HG03460 (cell line): ENCODE results near the gene GPATCH4.
"Not testable (repeated sequence)": the region's sequence is repeated elsewhere in the genome, so short reads cannot be mapped to it uniquely, and the experiment has no call there.

ENCODE experiments used
- ATAC-seq: cut with Tn5 transposase; IDR thresholded peaks from one replicate; pipeline ENCODE4 v1.9.1; 2021; ENCODE audit not compliant: unreplicated experiment

Gene GPATCH4

GRCh38 chr1:156598731-156599432 is 2.4 kb downstream of the GPATCH4 start:
- ATAC-seq = no peak

- ATAC-seq = no peak
Observed at GRCh38 chr1:156598125-156598524, 3.2 kb downstream of the GPATCH4 start.

GRCh38 chr1:156596426-156596825 is 4.9 kb downstream of the GPATCH4 start:
- no peak for ATAC-seq

- ATAC-seq = no peak
Observed at GRCh38 chr1:156595016-156595415, 6.3 kb downstream of the GPATCH4 start.

GRCh38 chr1:156594190-156594589 is 7.1 kb downstream of the GPATCH4 start:
- ATAC-seq = no peak

GRCh38 chr1:156593661-156593989 is 7.7 kb downstream of the GPATCH4 start:
- ATAC-seq = no peak

GRCh38 chr1:156592910-156593660 is 8.2 kb downstream of the GPATCH4 start:
- no peak for ATAC-seq

- no peak for ATAC-seq
Observed at GRCh38 chr1:156592158-156592909, 8.9 kb downstream of the GPATCH4 start.

GRCh38 chr1:156591432-156592157 is 9.7 kb downstream of the GPATCH4 start, which contains the start of gene NAXE:
Gene NAXE (plus strand): TSS chr1:156591776. CDS start chr1:156591805, 29 bp downstream.
- ATAC-seq = peak; percentile 85

- ATAC-seq = no peak
Observed at GRCh38 chr1:156591181-156591431, 10.2 kb downstream of the GPATCH4 start.

- no peak for ATAC-seq
Observed at GRCh38 chr1:156590326-156591180, 10.7 kb downstream of the GPATCH4 start.

GRCh38 chr1:156589546-156589945 is 11.7 kb downstream of the GPATCH4 start:
- no peak for ATAC-seq

GRCh38 chr1:156587927-156588326 is 13.4 kb downstream of the GPATCH4 start:
- not testable (repeated sequence) for ATAC-seq

- ATAC-seq = no peak
Observed at GRCh38 chr1:156586892-156587477, 14.3 kb downstream of the GPATCH4 start.

- ATAC-seq = no peak
Observed at GRCh38 chr1:156586323-156586722, 15.0 kb downstream of the GPATCH4 start.

GRCh38 chr1:156584813-156585212 is 16.5 kb downstream of the GPATCH4 start:
- no peak for ATAC-seq

GRCh38 chr1:156583821-156584622 is 17.3 kb downstream of the GPATCH4 start:
- no peak for ATAC-seq

GRCh38 chr1:156582388-156583017 is 18.8 kb downstream of the GPATCH4 start:
- ATAC-seq = no peak
